IPS-18c (cell line): ENCODE data around the gene GRSF1.
"Not testable (repeated sequence)": the region's sequence is repeated elsewhere in the genome, so short reads cannot be mapped to it uniquely, and the experiment has no call there.

Experiments used
- H3K4me3 ChIP-seq: 2 replicates; pipeline ENCODE4 v1.7.0; 2013; ENCODE audit warnings: low read depth, mild to moderate bottlenecking, low read length, moderate library complexity; ENCODE audit not compliant: insufficient read depth
- H3K9me3 ChIP-seq: one replicate; pipeline ENCODE4 v1.6.1; 2013; ENCODE audit warnings: mild to moderate bottlenecking, low read length, moderate library complexity; ENCODE audit not compliant: control insufficient read depth, insufficient read depth

GRSF1 gene, protein sequence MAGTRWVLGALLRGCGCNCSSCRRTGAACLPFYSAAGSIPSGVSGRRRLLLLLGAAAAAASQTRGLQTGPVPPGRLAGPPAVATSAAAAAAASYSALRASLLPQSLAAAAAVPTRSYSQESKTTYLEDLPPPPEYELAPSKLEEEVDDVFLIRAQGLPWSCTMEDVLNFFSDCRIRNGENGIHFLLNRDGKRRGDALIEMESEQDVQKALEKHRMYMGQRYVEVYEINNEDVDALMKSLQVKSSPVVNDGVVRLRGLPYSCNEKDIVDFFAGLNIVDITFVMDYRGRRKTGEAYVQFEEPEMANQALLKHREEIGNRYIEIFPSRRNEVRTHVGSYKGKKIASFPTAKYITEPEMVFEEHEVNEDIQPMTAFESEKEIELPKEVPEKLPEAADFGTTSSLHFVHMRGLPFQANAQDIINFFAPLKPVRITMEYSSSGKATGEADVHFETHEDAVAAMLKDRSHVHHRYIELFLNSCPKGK

GRCh38 chr4:70839589-70840093 lies at the start of gene GRSF1:
TSS of gene GRSF1 (minus strand) at chr4:70839890. CDS start at chr4:70839827, 63 bp downstream.
- H3K4me3 ChIP-seq = peak within 1 kb of the TSS; percentile 90
- H3K9me3 ChIP-seq = peaks cover 2% of the 10 kb centered on the region

GRCh38 chr4:70885174-70885573 lies 45.5 kb upstream of the GRSF1 start:
- H3K4me3 ChIP-seq = no peak overlapping the region
- no peaks in the 10 kb centered on the region for H3K9me3 ChIP-seq

GRCh38 chr4:70880739-70881138 lies 41.0 kb upstream of the GRSF1 start:
- no peak overlapping the region for H3K4me3 ChIP-seq

GRCh38 chr4:70877556-70877955 lies 37.9 kb upstream of the GRSF1 start:
- Histone ChIP-seq H3K9me3 (no peaks in the 10 kb centered on the region), H3K4me3 (no peak overlapping the region)

More at GRCh38 chr4:70880739-70881138, 41.0 kb upstream of the GRSF1 start:
- H3K9me3 ChIP-seq = no peaks in the 10 kb centered on the region

- Histone ChIP-seq H3K4me3 (no peak overlapping the region), H3K9me3 (no peaks in the 10 kb centered on the region)
These were observed 34.8 kb upstream of the GRSF1 start for GRCh38 chr4:70874268-70875156.

- H3K9me3 ChIP-seq = no peaks in the 10 kb centered on the region
- no peak overlapping the region for H3K4me3 ChIP-seq
These were observed 33.5 kb upstream of the GRSF1 start for GRCh38 chr4:70873216-70873615.

- H3K4me3 ChIP-seq = no peak overlapping the region
- H3K9me3 ChIP-seq = peaks cover 2% of the 10 kb centered on the region
These were observed 29.1 kb upstream of the GRSF1 start for GRCh38 chr4:70868778-70869177.

DNA sequence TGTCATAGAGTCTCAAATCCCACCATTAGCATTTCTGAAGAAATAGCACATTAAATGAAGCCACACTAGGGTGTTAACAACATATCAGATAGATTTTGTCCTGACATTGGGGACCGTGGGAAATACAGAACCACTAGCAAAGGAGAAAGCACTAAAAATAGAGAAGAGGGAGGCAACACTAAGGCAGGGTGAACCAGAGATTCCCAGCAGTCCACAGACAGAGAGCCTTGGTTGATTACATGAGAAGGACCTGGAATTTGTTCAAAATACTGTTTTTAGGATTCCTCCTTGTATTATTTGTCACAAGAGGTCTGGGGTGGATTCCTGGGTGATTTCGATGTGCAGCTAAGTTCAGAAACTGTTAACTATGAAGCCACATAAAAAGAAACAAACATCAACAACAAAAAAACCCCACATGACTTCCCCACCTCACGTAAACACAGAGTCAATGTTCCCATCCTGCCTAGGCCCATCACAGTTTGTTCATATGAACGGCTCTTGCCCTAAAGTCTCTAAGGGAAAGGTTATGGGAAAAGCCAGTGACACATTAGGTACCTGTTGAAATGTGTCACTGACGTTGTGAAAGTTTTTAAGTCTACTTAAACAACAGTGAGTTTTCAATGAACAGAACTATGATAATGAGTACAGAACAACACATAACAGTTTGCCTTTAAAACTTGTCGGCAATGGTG lies 23.6 kb upstream of the GRSF1 start:
- Histone ChIP-seq H3K4me3 (no peak overlapping the region), H3K9me3 (peaks cover 2% of the 10 kb centered on the region)

- Histone ChIP-seq H3K9me3 (no peaks in the 10 kb centered on the region), H3K4me3 (no peak overlapping the region)
These were observed 19.4 kb upstream of the GRSF1 start for GRCh38 chr4:70859066-70859465.

- no peak overlapping the region for H3K4me3 ChIP-seq
- H3K9me3 ChIP-seq = no peaks in the 10 kb centered on the region
These were observed 18.8 kb upstream of the GRSF1 start for GRCh38 chr4:70858454-70858853.

GRCh38 chr4:70855464-70855863 lies 15.8 kb upstream of the GRSF1 start:
- Histone ChIP-seq H3K9me3 (no peaks in the 10 kb centered on the region), H3K4me3 (no peak overlapping the region)

DNA sequence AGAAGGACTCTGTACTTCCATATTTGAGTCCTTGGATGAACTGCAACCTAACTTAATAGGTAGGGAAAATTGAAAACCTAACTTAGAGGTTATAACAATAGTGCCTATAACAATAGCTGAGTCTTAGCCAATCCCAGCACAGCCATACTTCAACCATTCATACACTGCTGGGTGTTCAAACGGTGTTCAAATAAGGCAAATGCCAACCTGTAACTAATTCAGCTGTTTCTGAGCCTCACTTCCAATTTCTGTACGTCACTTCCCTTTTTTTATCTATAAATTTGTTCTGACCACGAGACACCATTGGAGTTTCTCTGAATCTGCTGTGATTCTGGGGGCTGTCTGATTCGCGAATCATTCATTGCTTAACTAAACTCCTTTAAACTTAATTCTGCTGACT lies 9.6 kb upstream of the GRSF1 start:
- H3K9me3 ChIP-seq = no peaks in the 10 kb centered on the region
- H3K4me3 ChIP-seq = no peak overlapping the region

GRCh38 chr4:70844180-70844579 lies 4.5 kb upstream of the GRSF1 start:
- peaks cover 1% of the 10 kb centered on the region for H3K9me3 ChIP-seq
- H3K4me3 ChIP-seq = no peak overlapping the region

- Histone ChIP-seq H3K4me3 (no peak overlapping the region), H3K9me3 (peaks cover 2% of the 10 kb centered on the region)
These were observed 3.2 kb upstream of the GRSF1 start for GRCh38 chr4:70842761-70843435.

GRCh38 chr4:70841951-70842350 lies 2.3 kb upstream of the GRSF1 start:
- Histone ChIP-seq H3K9me3 (peaks cover 2% of the 10 kb centered on the region), H3K4me3 (no peak overlapping the region)

GRCh38 chr4:70841211-70841610 lies 1.5 kb upstream of the GRSF1 start:
- Histone ChIP-seq H3K9me3 (peaks cover 2% of the 10 kb centered on the region), H3K4me3 (no peak overlapping the region)

DNA sequence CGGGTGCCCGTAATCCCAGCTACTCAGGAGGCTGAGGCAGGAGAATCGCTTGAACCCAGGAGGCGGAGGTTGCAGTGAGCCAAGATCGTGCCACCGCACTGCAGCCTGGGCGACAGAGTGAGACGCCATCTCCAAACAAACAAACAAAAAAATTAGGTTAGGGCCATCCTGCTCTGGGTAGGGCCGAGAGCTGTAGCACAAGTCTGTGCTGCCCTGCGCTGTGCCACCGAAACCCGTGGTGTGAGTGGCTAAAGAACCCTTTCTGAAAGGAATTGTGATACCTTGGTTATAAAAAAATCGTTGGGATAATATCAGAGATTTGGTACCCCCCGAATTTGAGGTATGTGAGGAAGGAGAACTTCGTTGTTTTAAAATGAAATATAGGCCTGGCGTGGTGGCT lies 941 bp upstream of the GRSF1 start:
- not testable (repeated sequence) for H3K4me3 ChIP-seq, H3K9me3 ChIP-seq
